CD14-positive monocyte (primary cell): Measurements from ENCODE around the gene AMPD3. TPM values are rescaled to one million over a fixed set of nuclear protein-coding genes. Genes with fewer than 3 reads are reported as not detected.

Experiments
- DNase-seq, 3 donors: peaks; one replicate each; pipeline ENCODE4 v3.0.0-alpha.2; 2011 to 2022
- H2AFZ ChIP-seq: 2 replicates; pipeline ENCODE4 v1.6.0; 2012; ENCODE audit warnings: mild to moderate bottlenecking, low read depth, low read length, inconsistent platforms; ENCODE audit not compliant: insufficient read depth, poor library complexity, severe bottlenecking
- H3K27ac ChIP-seq, 2 donors: 1 replicate in 1 of 2; 2 replicates in 1 of 2; pipeline ENCODE4 v1.5.1; 2012 to 2013; ENCODE audit warnings: low read length in 2 of 2, control low read depth in 1 of 2, inconsistent platforms in 1 of 2, low read depth in 1 of 2, mild to moderate bottlenecking in 1 of 2
- H3K27me3 ChIP-seq, 2 donors: one replicate each; pipeline versions ENCODE4 v1.6.0 to v1.6.1; 2011 to 2013; ENCODE audit warnings: low read length in 2 of 2; ENCODE audit not compliant: control insufficient read depth in 2 of 2, insufficient read depth in 2 of 2
- H3K36me3 ChIP-seq, 2 donors: replicated peaks in 1 of 2; 1 replicate in 1 of 2; 2 replicates in 1 of 2; pipeline versions ENCODE4 v1.5.1 to v1.6.1; 2012 to 2013; ENCODE audit warnings: low read length in 2 of 2, control low read depth in 1 of 2, inconsistent platforms in 1 of 2, mild to moderate bottlenecking in 1 of 2; ENCODE audit not compliant: insufficient read depth in 2 of 2, control insufficient read depth in 1 of 2
- H3K4me1 ChIP-seq, 2 donors: 1 replicate in 1 of 2; 2 replicates in 1 of 2; pipeline versions ENCODE4 v1.5.1 to v1.6.1; 2012 to 2013; ENCODE audit warnings: low read length in 2 of 2, control low read depth in 1 of 2, inconsistent platforms in 1 of 2, mild to moderate bottlenecking in 1 of 2, moderate library complexity in 1 of 2; ENCODE audit not compliant: insufficient read depth in 2 of 2, control insufficient read depth in 1 of 2
- H3K4me2 ChIP-seq: replicated peaks from 2 replicates; pipeline ENCODE3; 2012; ENCODE audit warnings: low read length, moderate library complexity, mild to moderate bottlenecking; ENCODE audit not compliant: poor library complexity, severe bottlenecking; ENCODE audit errors: extremely low read depth
- H3K4me3 ChIP-seq, 3 experiments: fragments of 200-600 bp in 1 of 3; sonication (generic) in 1 of 3; replicated peaks in 1 of 3; 1 replicate in 2 of 3; 2 replicates in 1 of 3; pipeline ENCODE4 v1.5.1; 2011 to 2013; ENCODE audit warnings: low read length in 3 of 3, mild to moderate bottlenecking in 3 of 3, control low read depth in 2 of 3, low read depth in 2 of 3, inconsistent platforms in 1 of 3, moderate library complexity in 1 of 3
- H3K79me2 ChIP-seq: 2 replicates; pipeline ENCODE4 v1.6.0; 2012; ENCODE audit warnings: mild to moderate bottlenecking, control low read depth, inconsistent platforms, low read length, moderate library complexity; ENCODE audit not compliant: insufficient read depth
- H3K9ac ChIP-seq: 2 replicates; pipeline ENCODE4 v1.6.0; 2017; ENCODE audit warnings: low read length, mild to moderate bottlenecking; ENCODE audit not compliant: insufficient read depth, poor library complexity, severe bottlenecking
- H3K9me3 ChIP-seq, 2 donors: replicated peaks in 1 of 2; 1 replicate in 1 of 2; 2 replicates in 1 of 2; pipeline versions ENCODE4 v1.5.1 to v1.6.1; 2012 to 2013; ENCODE audit warnings: low read length in 2 of 2, control low read depth in 1 of 2; ENCODE audit not compliant: control insufficient read depth in 1 of 2, insufficient read depth in 1 of 2
- H4K20me1 ChIP-seq: 2 replicates; pipeline ENCODE4 v1.6.0; 2012; ENCODE audit warnings: mild to moderate bottlenecking, low read length, control low read depth, moderate library complexity; ENCODE audit not compliant: insufficient read depth
- H3K27ac Mint-ChIP-seq, 7 donors: one replicate each; pipeline ENCODE4 v1.8.0; 2020; ENCODE audit warnings: mild to moderate bottlenecking in 7 of 7, mixed read lengths in 7 of 7, moderate library complexity in 6 of 7, inconsistent platforms in 2 of 7
- H3K27me3 Mint-ChIP-seq, 3 donors: one replicate each; pipeline ENCODE4 v1.8.0; 2021 to 2022; ENCODE audit warnings: low read depth in 3 of 3, mild to moderate bottlenecking in 3 of 3, mixed read lengths in 3 of 3, moderate library complexity in 3 of 3, inconsistent platforms in 1 of 3
- H3K36me3 Mint-ChIP-seq, 2 donors: one replicate each; pipeline ENCODE4 v1.8.0; 2020; ENCODE audit warnings: mixed read lengths in 2 of 2, inconsistent platforms in 1 of 2, mild to moderate bottlenecking in 1 of 2
- H3K4me1 Mint-ChIP-seq: one replicate; pipeline ENCODE4 v1.8.0; 2020; ENCODE audit warnings: mild to moderate bottlenecking, mixed read lengths
- H3K4me3 Mint-ChIP-seq, 2 donors: one replicate each; pipeline ENCODE4 v1.8.0; 2020; ENCODE audit warnings: mild to moderate bottlenecking in 2 of 2, mixed read lengths in 2 of 2, moderate library complexity in 1 of 2
- H3K9me3 Mint-ChIP-seq, 7 donors: one replicate each; pipeline ENCODE4 v1.8.0; 2020 to 2022; ENCODE audit warnings: mixed read lengths in 7 of 7, mild to moderate bottlenecking in 6 of 7, moderate library complexity in 6 of 7, inconsistent platforms in 2 of 7
- CTCF ChIP-seq: fragments of 200-600 bp; IDR thresholded peaks from one replicate; pipeline ENCODE4 v1.8.0; 2022; ENCODE audit warnings: antibody characterized with exemption, mild to moderate bottlenecking
- WGBS: methylation state at CpG from one replicate; pipeline ENCODE4 v1.1.5; 2013; ENCODE audit warnings: missing lambda C conversion rate; ENCODE audit not compliant: insufficient coverage; 5-methylcytosine and 5-hydroxymethylcytosine counted together
- intact Hi-C, 2 donors: fragments of 100-400 bp; cut with micrococcal nuclease; formaldehyde crosslinking; loops; one replicate each; pipeline versions ENCODE4 v1.15.0 to v1.15.1; 2023
- polyA plus RNA-seq, 3 donors: library from polyadenylated mRNA; depleted of rRNA in 1 of 3; unstranded in 2 of 3; stranded (reverse) in 1 of 3; fragments of 300-500 nt in 2 of 3; fragments of >200 nt in 1 of 3; fragmentation: Illumina TruSeq in 2 of 3; gene quantifications; 1 replicate in 2 of 3; 2 replicates in 1 of 3; pipeline ENCODE4 v1.2.3, GENCODE V29; 2012 to 2021

Gene AMPD3
- polyA plus RNA-seq, 3 donors = 10.5 to 24.3 (median 14.3) TPM

GRCh38 chr11:10533323-10533722 lies 78.3 kb downstream of the AMPD3 start:
- Histone ChIP-seq H3K4me2 (no peak overlapping the region), H3K9ac (no peak overlapping the region), H3K9me3 (no peaks in the 10 kb centered on the region), H3K36me3 (peaks cover 48 to 57% of the 10 kb centered on the region in 2 donors), H4K20me1 (peaks cover 4% of the 10 kb centered on the region), H3K27me3 (no peaks in the 10 kb centered on the region), H3K79me2 (peaks cover 9% of the 10 kb centered on the region), H3K27ac (no peak overlapping the region), H3K4me1 (peaks cover 0 to 5% of the 10 kb centered on the region in 2 donors), H3K4me3 (no peak overlapping the region), H2AFZ (no peak overlapping the region)
- peaks cover 11% of the 10 kb centered on the region for H3K4me1 Mint-ChIP-seq
- H3K27me3 Mint-ChIP-seq = no peaks in the 10 kb centered on the region
- H3K36me3 Mint-ChIP-seq = peaks cover 41 to 51% of the 10 kb centered on the region in 2 donors
- no peak overlapping the region for H3K27ac Mint-ChIP-seq
- no peak for DNase-seq
- no peaks in the 10 kb centered on the region for H3K9me3 Mint-ChIP-seq
- no peak for TF ChIP-seq CTCF
- H3K4me3 Mint-ChIP-seq = no peak overlapping the region
- intact Hi-C loops = no loop called here

GRCh38 chr11:10534316-10534715 lies 79.3 kb downstream of the AMPD3 start:
- Histone ChIP-seq H3K4me1 (peaks cover 3 to 5% of the 10 kb centered on the region in 2 donors), H4K20me1 (peaks cover 4% of the 10 kb centered on the region), H2AFZ (no peak overlapping the region), H3K4me2 (no peak overlapping the region), H3K9ac (no peak overlapping the region), H3K27ac (no peak overlapping the region), H3K4me3 (no peak overlapping the region), H3K27me3 (no peaks in the 10 kb centered on the region), H3K9me3 (no peaks in the 10 kb centered on the region), H3K79me2 (peaks cover 17% of the 10 kb centered on the region), H3K36me3 (peaks cover 38 to 47% of the 10 kb centered on the region in 2 donors)
- H3K4me1 Mint-ChIP-seq = peaks cover 15% of the 10 kb centered on the region
- intact Hi-C loops = no loop called here
- no CpG with 5 or more reads among the region's 2 CpGs for WGBS
- no peaks in the 10 kb centered on the region for H3K9me3 Mint-ChIP-seq
- no peak for DNase-seq
- H3K27me3 Mint-ChIP-seq = no peaks in the 10 kb centered on the region
- H3K27ac Mint-ChIP-seq = no peak overlapping the region
- no peak for TF ChIP-seq CTCF
- H3K36me3 Mint-ChIP-seq = peaks cover 33 to 43% of the 10 kb centered on the region in 2 donors
- no peak overlapping the region for H3K4me3 Mint-ChIP-seq
